NCI-H1048 (cell line): ENCODE measurements around the gene UNC93B1.
A peak's percentile ranks its signal among the peaks of the same experiment; 100 is the strongest.
"Not testable (repeated sequence)": the region's sequence is repeated elsewhere in the genome, so short reads cannot be mapped to it uniquely, and the experiment has no call there.

Source experiments
- DNase-seq: peaks from one replicate; lab custom pipeline; 2025; lab: John Stamatoyannopoulos, UW

The UNC93B1 gene

GRCh38 chr11:68009391-68010089 lies 5.6 kb upstream of the UNC93B1 start:
- no peak for DNase-seq

- DNase-seq = no peak
Observed at GRCh38 chr11:68008381-68009337, 4.8 kb upstream of the UNC93B1 start.

GRCh38 chr11:68007498-68008380 lies 3.8 kb upstream of the UNC93B1 start:
- no peak for DNase-seq

GRCh38 chr11:68006606-68007166 lies 2.8 kb upstream of the UNC93B1 start:
- DNase-seq = no peak

GRCh38 chr11:68004551-68005335 lies 846 bp upstream of the UNC93B1 start:
- DNase-seq = no peak

GRCh38 chr11:68002938-68003845 lies 705 bp downstream of the UNC93B1 start:
- DNase-seq = no peak

- DNase-seq = no peak
Observed at GRCh38 chr11:68002575-68002937, 1.3 kb downstream of the UNC93B1 start.

- DNase-seq = no peak
Observed at GRCh38 chr11:67999704-68000103, 4.2 kb downstream of the UNC93B1 start.

- DNase-seq = no peak
Observed at GRCh38 chr11:67999201-67999629, 4.7 kb downstream of the UNC93B1 start.

GRCh38 chr11:67998150-67999045 lies 5.5 kb downstream of the UNC93B1 start:
- DNase-seq = no peak

- no peak for DNase-seq
Observed at GRCh38 chr11:67997475-67997921, 6.4 kb downstream of the UNC93B1 start.

GRCh38 chr11:67996622-67997474 lies 7.0 kb downstream of the UNC93B1 start:
- peak; percentile 68 for DNase-seq

- no peak for DNase-seq
Observed at GRCh38 chr11:67996051-67996450, 7.8 kb downstream of the UNC93B1 start.

- not testable (repeated sequence) for DNase-seq
Observed at GRCh38 chr11:67995579-67995978, 8.3 kb downstream of the UNC93B1 start.

GRCh38 chr11:67995129-67995528 lies 8.8 kb downstream of the UNC93B1 start:
- not testable (repeated sequence) for DNase-seq

GRCh38 chr11:67994387-67994786 lies 9.5 kb downstream of the UNC93B1 start:
- not testable (repeated sequence) for DNase-seq

GRCh38 chr11:67993821-67994220 lies 10.1 kb downstream of the UNC93B1 start:
- DNase-seq = not testable (repeated sequence)
